OCI-LY1 (cell line): ENCODE measurements around the gene CPN2.

Source experiments
- CTCF ChIP-seq: fragments of 200-600 bp; sonication (generic), shearing (Covaris generic); IDR thresholded peaks from 2 replicates; pipeline ENCODE4 v1.5.1; 2017; ENCODE audit warnings: mild to moderate bottlenecking, antibody characterized with exemption, low read length, moderate library complexity, mixed read lengths
- EZH2 ChIP-seq: fragments of 200-600 bp; sonication (generic), shearing (Covaris generic); IDR thresholded peaks from 2 replicates; pipeline ENCODE4 v1.8.0; 2017; ENCODE audit warnings: borderline replicate concordance, mixed run types, mild to moderate bottlenecking, antibody characterized with exemption, low read length, moderate library complexity, mixed read lengths

GRCh38 chr3:194336601-194337355 lies 14.3 kb downstream of the CPN2 start:
- TF ChIP-seq EZH2 (no peak), CTCF (no peak)
